PC-9 (cell line): Measurements from ENCODE around the gene PAK6. TPM values are rescaled to one million over a fixed set of nuclear protein-coding genes. Genes with fewer than 3 reads are reported as not detected.

ENCODE experiments used
- Bru-seq: library from RNA; stranded (reverse); fragments of 400-500 nt; gene quantifications from one replicate; lab custom pipeline; 2021; lab: Mats Ljungman, UMichigan
- BruChase-seq, 2 experiments: library from RNA; stranded (reverse); fragments of 400-500 nt; gene quantifications; one replicate each; lab custom pipeline; 2021; lab: Mats Ljungman, UMichigan
- BruUV-seq: library from RNA; stranded (reverse); fragments of 400-500 nt; replicated peaks from 2 replicates; lab custom pipeline; 2021; lab: Mats Ljungman, UMichigan
- CTCF ChIA-PET: fragments of 300-600 bp; sonication (Branson Sonifier 250); formaldehyde crosslinking; loops from one replicate; lab custom pipeline; 2022; ENCODE audit warnings: antibody characterized with exemption; lab: Charles Lee
- POLR2A ChIA-PET: fragments of 300-600 bp; sonication (Branson Sonifier 250); formaldehyde crosslinking; loops from one replicate; lab custom pipeline; 2022; ENCODE audit warnings: antibody characterized with exemption; ENCODE audit not compliant: unreplicated experiment; lab: Charles Lee
- DNase-seq, 2 experiments: peaks; one replicate each; pipeline versions ENCODE4 v3.0.0 to v3.0.0-alpha.2; 2015 to 2022; ENCODE audit warnings: mixed read lengths in 1 of 2
- H2AFZ ChIP-seq: fragments of 200-600 bp; sonication (generic); 2 replicates; pipeline ENCODE4 v1.8.1; 2017; ENCODE audit warnings: antibody characterized with exemption
- H3F3A ChIP-seq: fragments of 200-600 bp; sonication (generic); 2 replicates; pipeline ENCODE4 v1.8.1; 2017; ENCODE audit warnings: antibody characterized with exemption, mild to moderate bottlenecking, low read depth; ENCODE audit not compliant: insufficient read depth
- H3K27ac ChIP-seq: fragments of 200-600 bp; sonication (generic); 2 replicates; pipeline ENCODE4 v1.6.1; 2016; ENCODE audit warnings: mixed run types
- H3K27me3 ChIP-seq: fragments of 200-600 bp; sonication (generic); 2 replicates; pipeline ENCODE4 v1.6.1; 2016; ENCODE audit warnings: low read depth, mixed run types; ENCODE audit not compliant: insufficient read depth
- H3K36me3 ChIP-seq: fragments of 200-600 bp; sonication (generic); 2 replicates; pipeline ENCODE4 v1.6.1; 2016; ENCODE audit warnings: low read depth, mixed run types
- H3K4me1 ChIP-seq: fragments of 200-600 bp; sonication (generic); replicated peaks from 2 replicates; pipeline ENCODE4 v1.6.1; 2016; ENCODE audit warnings: mixed run types; ENCODE audit not compliant: insufficient read depth
- H3K4me2 ChIP-seq: fragments of 200-600 bp; sonication (generic); 2 replicates; pipeline ENCODE4 v1.6.1; 2017; ENCODE audit warnings: mixed run types
- H3K4me3 ChIP-seq: fragments of 200-600 bp; sonication (generic); 2 replicates; pipeline ENCODE4 v1.6.1; 2016; ENCODE audit warnings: mixed run types
- H3K79me2 ChIP-seq: fragments of 200-600 bp; sonication (generic); 2 replicates; pipeline ENCODE4 v1.6.1; 2017; ENCODE audit warnings: low read depth, mixed run types
- H3K9me2 ChIP-seq: fragments of 200-600 bp; sonication (generic); 2 replicates; pipeline ENCODE4 v1.8.1; 2017; ENCODE audit warnings: mild to moderate bottlenecking; ENCODE audit not compliant: insufficient read depth
- H3K9me3 ChIP-seq: fragments of 200-600 bp; sonication (generic); 2 replicates; pipeline ENCODE4 v1.8.1; 2016; ENCODE audit warnings: low read depth; ENCODE audit not compliant: insufficient read depth
- H4K20me1 ChIP-seq: fragments of 200-600 bp; sonication (generic); 2 replicates; pipeline ENCODE4 v1.8.1; 2017; ENCODE audit not compliant: insufficient read depth
- CTCF ChIP-seq: fragments of 200-600 bp; sonication (generic); conservative IDR thresholded peaks from 2 replicates; pipeline ENCODE4 v1.6.1; 2017; ENCODE audit warnings: mixed run types, antibody characterized with exemption, mild to moderate bottlenecking, moderate library complexity
- EZH2 ChIP-seq: fragments of 200-600 bp; sonication (generic); IDR thresholded peaks from 2 replicates; pipeline ENCODE4 v1.8.0; 2017; ENCODE audit warnings: antibody characterized with exemption, low read depth
- intact Hi-C: fragments of 100-400 bp; cut with micrococcal nuclease; formaldehyde crosslinking; loops from one replicate; pipeline ENCODE4 v1.10.0; 2022; ENCODE audit not compliant: unreplicated experiment
- long read RNA-seq: library from polyadenylated mRNA; stranded (forward); transcript quantifications from one replicate; pipeline ENCODE4 v2.0.0, GENCODE V29; 2022
- total RNA-seq: library from RNA; stranded (reverse); gene quantifications from 2 replicates; pipeline ENCODE4 v1.2.3, GENCODE V29; 2021

Gene PAK6
- 10.7 and 11.7 TPM in 2 replicates for total RNA-seq
- percentile 35 among the genes with signal in this experiment for Bru-seq, nascent RNA
- BruChase-seq, experiment 1, labeled RNA remaining after a 2-hour chase = percentile 63 among the genes with signal in this experiment
- BruChase-seq, experiment 2, labeled RNA remaining after a 6-hour chase = percentile 71 among the genes with signal in this experiment
- long read RNA-seq, full-length matches to known transcripts = 2 of 16 reads
- long read RNA-seq, partial matches to known transcripts = 4 of 16 reads
- long read RNA-seq, other reads (novel, unspliced or antisense) = 10 of 16 reads

DNA sequence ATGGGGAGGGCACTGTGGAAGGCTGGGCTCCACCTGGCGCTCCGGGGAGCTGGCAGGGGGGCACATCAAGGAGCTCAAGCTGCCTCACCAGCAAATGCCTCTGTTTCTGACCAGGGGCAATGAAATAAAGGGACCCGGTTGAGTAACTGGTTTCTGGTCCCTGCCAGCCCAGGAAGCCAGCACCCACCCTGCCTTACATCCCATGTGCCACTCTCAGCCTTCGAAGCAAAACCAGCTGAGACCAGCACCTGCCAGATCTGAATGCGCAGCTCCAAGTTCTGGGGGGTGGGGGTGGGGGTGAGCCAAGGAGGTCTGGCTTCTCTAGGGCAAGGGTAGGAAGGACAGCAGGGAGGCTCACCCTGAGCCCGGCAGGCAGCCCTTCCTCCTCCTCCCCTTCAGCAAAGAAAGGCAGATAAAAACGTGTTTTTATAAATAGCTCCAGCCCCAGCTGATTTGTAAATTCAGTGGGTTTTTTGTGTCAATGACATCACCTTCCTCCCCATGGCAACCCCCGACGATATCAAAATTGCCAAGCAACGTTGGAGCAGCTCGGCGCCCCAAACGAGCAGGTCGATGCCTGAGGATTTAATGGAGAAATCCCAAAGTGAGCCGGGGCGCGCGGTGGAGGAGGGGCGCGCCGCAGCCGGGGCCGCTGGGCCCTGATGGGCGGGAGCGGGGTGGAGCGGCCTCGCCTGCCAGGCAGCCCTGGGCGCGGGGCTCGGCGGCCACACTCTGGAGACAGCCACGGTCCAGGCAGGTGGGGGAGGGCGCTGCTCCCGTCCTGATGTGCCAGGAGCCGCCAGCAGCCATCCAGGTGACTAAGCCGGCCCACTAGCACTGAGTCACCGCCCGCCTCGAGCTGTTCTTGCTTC lies at the start of gene PAK6:
Gene PAK6, plus strand, starts transcription at position 532 of the 872 bp plus-strand sequence. CDS start 25,723 bp downstream, outside the sequence.
- Histone ChIP-seq H3K4me1 (peaks cover 51% of the 10 kb centered on the region), H3K4me2 (peak within 1 kb of the TSS; percentile 88), H3K27me3 (no peaks in the 10 kb centered on the region), H3K4me3 (peak within 1 kb of the TSS; percentile 48; the same call in 1 of the 2 replicates), H3K79me2 (no peaks in the 10 kb centered on the region), H2AFZ (0 out of 2 replicates have a peak within 1 kb of the TSS, but pooled peaks have one; percentile 55), H3F3A (peaks cover 11% of the 10 kb centered on the region; the same call in 1 of the 2 replicates), H3K9me3 (no peaks in the 10 kb centered on the region), H3K9me2 (no peaks in the 10 kb centered on the region), H4K20me1 (no peaks in the 10 kb centered on the region), H3K27ac (0 out of 2 replicates have a peak within 1 kb of the TSS, but pooled peaks have one; percentile 19), H3K36me3 (no peaks in the 10 kb centered on the region)
- no TSS peak for BruUV-seq
- CTCF ChIA-PET = interaction anchor here (0.6 to 2.3 kb wide), 4 partner anchors 21 to 35 kb away, joined by 5 to 28 read pairs (median 6); no protein-coding TSS in a partner anchor
- peak; percentile 77 to 94 for DNase-seq
- TF ChIP-seq CTCF = no peak
- no peak for TF ChIP-seq EZH2
- POLR2A ChIA-PET = interaction anchor here (0.5 to 0.6 kb wide), 5 partner anchors 13 to 205 kb away, joined by 3 to 13 read pairs (median 5); no protein-coding TSS in a partner anchor
- intact Hi-C loops = loop anchor here (2.0 kb wide), 1 partner anchor 28 kb away; no protein-coding TSS in a partner anchor

- H4K20me1 ChIP-seq = no peaks in the 10 kb centered on the region
- DNase-seq = no peak
- H3K27ac ChIP-seq = no peak overlapping the region
- intact Hi-C loops = no loop called here
- 0 out of 2 replicates have a peak, but pooled peaks cover 2% of the 10 kb centered on the region for H3K79me2 ChIP-seq
- TF ChIP-seq EZH2 = no peak
- no peak for TF ChIP-seq CTCF
- no peaks in the 10 kb centered on the region for H3K36me3 ChIP-seq
- ChIA-PET CTCF (no interaction called here), POLR2A (no interaction called here)
- H3K4me2 ChIP-seq = no peak overlapping the region
- BruUV-seq = no TSS peak
- H2AFZ ChIP-seq = no peak overlapping the region
- H3K9me2 ChIP-seq = no peaks in the 10 kb centered on the region
- H3F3A ChIP-seq = no peaks in the 10 kb centered on the region; the same call in 1 of the 2 replicates
- no peaks in the 10 kb centered on the region for H3K4me1 ChIP-seq
- no peaks in the 10 kb centered on the region for H3K9me3 ChIP-seq
- no peak overlapping the region for H3K4me3 ChIP-seq
- no peaks in the 10 kb centered on the region for H3K27me3 ChIP-seq
Measured at GRCh38 chr15:40190591-40190990, 48.3 kb upstream of the PAK6 start.

DNA sequence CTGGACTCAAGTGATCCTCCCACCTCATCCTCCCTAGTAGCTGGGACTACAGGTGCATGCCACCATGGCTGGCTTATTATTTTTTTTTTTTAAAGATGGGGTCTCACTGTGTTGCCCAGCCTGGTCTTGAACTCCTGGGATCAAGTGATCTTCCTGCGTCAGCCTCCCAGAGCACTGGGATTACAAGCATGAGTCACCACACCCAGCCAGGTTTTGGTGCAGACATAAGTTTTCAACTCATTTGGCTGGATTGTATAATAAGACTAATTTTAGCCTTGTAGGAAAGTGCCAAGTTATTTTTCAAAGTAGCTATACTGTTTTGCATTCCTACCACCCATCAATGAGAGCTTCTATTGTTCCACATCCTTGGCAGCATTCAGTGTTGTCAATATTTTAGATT lies 45.9 kb upstream of the PAK6 start:
- intact Hi-C loops = no loop called here
- Histone ChIP-seq H3K4me2 (no peak overlapping the region), H3K9me3 (no peaks in the 10 kb centered on the region), H2AFZ (no peak overlapping the region), H3K9me2 (no peaks in the 10 kb centered on the region), H4K20me1 (no peaks in the 10 kb centered on the region), H3K27me3 (no peaks in the 10 kb centered on the region), H3K27ac (no peak overlapping the region), H3K4me3 (no peak overlapping the region), H3F3A (no peaks in the 10 kb centered on the region; the same call in 1 of the 2 replicates), H3K79me2 (0 out of 2 replicates have a peak, but pooled peaks cover 2% of the 10 kb centered on the region), H3K4me1 (no peaks in the 10 kb centered on the region), H3K36me3 (no peaks in the 10 kb centered on the region)
- BruUV-seq = no TSS peak
- ChIA-PET CTCF (interaction anchor here (0.6 to 0.7 kb wide), 3 partner anchors 24 to 82 kb away, joined by 3 to 7 read pairs (median 4); no protein-coding TSS in a partner anchor), POLR2A (no interaction called here)
- no peak for DNase-seq
- TF ChIP-seq CTCF (no peak), EZH2 (no peak)
